Erythroblast (primary cell): ENCODE measurements around the gene NUP54.

Source experiments
- GATA1 ChIP-seq: IDR thresholded peaks from 2 replicates; pipeline ENCODE4 v1.6.1; 2011; ENCODE audit warnings: low read depth, mild to moderate bottlenecking, control low read depth, low read length, moderate library complexity
- POLR2A ChIP-seq: IDR thresholded peaks from 2 replicates; pipeline ENCODE4 v1.6.1; 2011; ENCODE audit warnings: mild to moderate bottlenecking, low read length

DNA sequence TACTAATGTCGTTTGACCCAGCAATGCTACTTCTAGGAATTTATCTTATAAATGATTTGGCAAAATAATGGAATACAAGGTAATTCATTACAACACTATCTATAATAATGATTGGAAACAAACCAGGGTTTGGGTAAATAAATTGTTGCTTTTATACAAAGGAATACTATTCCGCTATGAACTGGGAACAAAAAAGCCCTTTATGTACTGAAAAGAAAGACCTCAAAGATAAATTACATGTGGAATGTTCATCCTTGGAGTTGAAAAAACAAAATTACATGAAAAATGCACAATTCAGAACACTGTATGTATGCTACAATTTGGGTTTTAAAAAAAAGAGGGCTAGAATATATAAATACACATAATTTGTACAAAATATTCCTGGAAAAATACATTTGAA, 5.2 kb upstream of the NUP54 start:
- TF ChIP-seq POLR2A, result no peak
- TF ChIP-seq GATA1, result no peak
